ENCODE measurements around the gene SH3PXD2A. TPM values are rescaled to one million over a fixed set of nuclear protein-coding genes. Genes with fewer than 3 reads are reported as not detected.

The SH3PXD2A gene
- total and polyA plus RNA-seq, 2 experiments from 2014 or later, result 1.8 to 5.0 TPM

GRCh38 chr10:103581499-103581898 lies 273.9 kb downstream of the SH3PXD2A start (continued):
- TF ChIP-seq ZNF462 (CRISPR knock-in tag; IDR thresholded peaks at IDR 0.05) (no peak), ETS1 (IDR thresholded peaks at IDR 0.05) (no peak), NANOG (IDR thresholded peaks at IDR 0.05; ENCODE audit: borderline replicate concordance) (no peak), ZNF114 (CRISPR knock-in tag; IDR thresholded peaks at IDR 0.05) (no peak), CREB1 (CRISPR knock-in tag; IDR thresholded peaks at IDR 0.05; ENCODE audit: low read depth) (no peak)

- H4K20me1 ChIP-seq (replicated peaks; ENCODE audit: insufficient read depth), result no peaks in the 10 kb centered on the region
- H3K36me3 ChIP-seq (ENCODE audit: insufficient read depth), result no peaks in the 10 kb centered on the region
- H3K9me2 ChIP-seq (ENCODE audit: insufficient read depth), result peaks cover 5% of the 10 kb centered on the region; the same call in 1 of the 2 replicates
- Mint-ChIP-seq H3K27me3 (ENCODE audit: insufficient read depth, low read depth, poor library complexity) (peaks cover 21% of the 10 kb centered on the region), H3K9me3 (peaks cover 7% of the 10 kb centered on the region; the same call in 2 of the 3 replicates), H3K4me3 (no peak overlapping the region), H3K27ac (no peak overlapping the region), H3K36me3 (ENCODE audit: low read depth) (peaks cover 3% of the 10 kb centered on the region; the same call in 1 of the 3 replicates), H3K4me1 (peaks cover 2% of the 10 kb centered on the region; the same call in 2 of the 3 replicates)
- ATAC-seq (no peak), DNase-seq (ENCODE audit: low spot score) (no peak)
- no peak overlapping the region for H2AFZ ChIP-seq
- H3K4me3 ChIP-seq, result no peak overlapping the region
- no peaks in the 10 kb centered on the region for H3F3A ChIP-seq (replicated peaks; ENCODE audit: low read depth)
- peaks cover 30% of the 10 kb centered on the region for H3K27me3 ChIP-seq (ENCODE audit: insufficient read depth)
- H3K79me2 ChIP-seq (replicated peaks; ENCODE audit: insufficient read depth), result no peaks in the 10 kb centered on the region
- H3K4me1 ChIP-seq (ENCODE audit: insufficient read depth), result no peaks in the 10 kb centered on the region
- no peak overlapping the region for H3K4me2 ChIP-seq
- no peak overlapping the region for H3K27ac ChIP-seq (ENCODE audit: low read depth)
- TF ChIP-seq NANOG (IDR thresholded peaks at IDR 0.05; ENCODE audit: borderline replicate concordance) (no peak), ZNF462 (CRISPR knock-in tag; IDR thresholded peaks at IDR 0.05) (no peak), ZNF331 (CRISPR knock-in tag; IDR thresholded peaks at IDR 0.05; ENCODE audit: low read depth) (no peak)
Measured at GRCh38 chr10:103580430-103580829, 274.9 kb downstream of the SH3PXD2A start.
